ENCODE results near the gene QRICH2.

- no peak for TF ChIP-seq HDGF (IDR thresholded peaks at IDR 0.05; ENCODE audit: borderline replicate concordance)
- TF ChIP-seq BHLHE40 (IDR thresholded peaks at IDR 0.05; ENCODE audit: borderline replicate concordance), result no peak
- TF ChIP-seq FOXM1 (IDR thresholded peaks at IDR 0.05; ENCODE audit: borderline replicate concordance), result no peak
Observed at GRCh38 chr17:76270770-76271668, 37.1 kb downstream of the QRICH2 start.
